Measurements from ENCODE around the gene DCPS. TPM values are rescaled to one million over a fixed set of nuclear protein-coding genes. Genes with fewer than 3 reads are reported as not detected.
"Not testable (repeated sequence)": the region's sequence is repeated elsewhere in the genome, so short reads cannot be mapped to it uniquely, and the experiment has no call there.

The DCPS gene
- total RNA-seq, 1 donor from 2014 or later, result 4.4 TPM

GRCh38 chr11:126343051-126343450, 39.2 kb downstream of the DCPS start:
- DNase-seq (ENCODE audit: low read depth in 2 of 2), result no peak

GRCh38 chr11:126344141-126345080, 40.6 kb downstream of the DCPS start:
- DNase-seq (ENCODE audit: low read depth in 2 of 2), result no peak

- DNase-seq (ENCODE audit: low read depth in 2 of 2), result no peak
These were observed 41.4 kb downstream of the DCPS start for GRCh38 chr11:126345283-126345682.

GRCh38 chr11:126345759-126346585, 42.1 kb downstream of the DCPS start:
- peak; percentile 36 to 74 for DNase-seq (ENCODE audit: low read depth in 2 of 2)

GRCh38 chr11:126346586-126346940, 42.7 kb downstream of the DCPS start:
- no peak for DNase-seq (ENCODE audit: low read depth in 2 of 2)

- DNase-seq (ENCODE audit: low read depth in 2 of 2), result not testable (repeated sequence)
These were observed 43.1 kb downstream of the DCPS start for GRCh38 chr11:126346946-126347345.

GRCh38 chr11:126347751-126348668, 44.1 kb downstream of the DCPS start:
- no peak for DNase-seq (ENCODE audit: low read depth in 2 of 2)

GRCh38 chr11:126348806-126349582, 45.1 kb downstream of the DCPS start:
- DNase-seq (ENCODE audit: low read depth in 2 of 2), result peak; percentile 27 to 91

- no peak for DNase-seq (ENCODE audit: low read depth in 2 of 2)
These were observed 47.0 kb downstream of the DCPS start for GRCh38 chr11:126350836-126351235.

GRCh38 chr11:126352163-126352562, 48.3 kb downstream of the DCPS start:
- no peak for DNase-seq (ENCODE audit: low read depth in 2 of 2)

GRCh38 chr11:126352934-126353801, 49.3 kb downstream of the DCPS start:
- DNase-seq (ENCODE audit: low read depth in 2 of 2), result peak; percentile 39 to 49

- DNase-seq (ENCODE audit: low read depth in 2 of 2), result no peak
These were observed 50.9 kb downstream of the DCPS start for GRCh38 chr11:126354631-126355323.

- DNase-seq (ENCODE audit: low read depth in 2 of 2), result peak; percentile 72 to 82
These were observed 51.6 kb downstream of the DCPS start, which contains the start of gene ST3GAL4 for GRCh38 chr11:126355324-126355925. Gene ST3GAL4, plus strand, starts transcription at chr11:126355686. Its CDS starts 50,470 bp downstream, at chr11:126406156.

- peak; percentile 22 to 35 for DNase-seq (ENCODE audit: low read depth in 2 of 2)
These were observed 52.4 kb downstream of the DCPS start for GRCh38 chr11:126355926-126356897.

- no peak for DNase-seq (ENCODE audit: low read depth in 2 of 2)
These were observed 53.4 kb downstream of the DCPS start for GRCh38 chr11:126357055-126357962.
